Astrocyte (in vitro differentiated cells and primary cell): ENCODE results near the gene HMGA1. TPM values are rescaled to one million over a fixed set of nuclear protein-coding genes. Genes with fewer than 3 reads are reported as not detected.
"Not testable (repeated sequence)": the region's sequence is repeated elsewhere in the genome, so short reads cannot be mapped to it uniquely, and the experiment has no call there.

ENCODE experiments used
- DNase-seq: peaks from one replicate; pipeline ENCODE4 v3.0.0-alpha.2; 2010; ENCODE audit warnings: low read depth
- FAIRE-seq: peaks from 2 replicates; lab custom pipeline; 2011; peaks lifted over from hg19 to GRCh38; lab: Jason Lieb, UNC
- H2AFZ ChIP-seq: 2 replicates; pipeline ENCODE4 v1.6.0; 2012; ENCODE audit warnings: low read depth, low read length, inconsistent platforms
- H3K27ac ChIP-seq: 2 replicates; pipeline ENCODE4 v1.5.1; 2011; ENCODE audit warnings: low read depth, low read length, inconsistent platforms
- H3K27me3 ChIP-seq: 2 replicates; pipeline ENCODE4 v1.6.0; 2011; ENCODE audit warnings: low read length, inconsistent platforms; ENCODE audit not compliant: insufficient read depth
- H3K36me3 ChIP-seq: 2 replicates; pipeline ENCODE4 v1.5.1; 2011; ENCODE audit warnings: low read length, inconsistent platforms; ENCODE audit not compliant: insufficient read depth
- H3K4me1 ChIP-seq: 2 replicates; pipeline ENCODE4 v1.5.1; 2011; ENCODE audit warnings: low read length, inconsistent platforms; ENCODE audit not compliant: insufficient read depth
- H3K4me2 ChIP-seq: 2 replicates; pipeline ENCODE4 v1.6.0; 2012; ENCODE audit warnings: low read length, inconsistent platforms
- H3K4me3 ChIP-seq: 2 replicates; pipeline ENCODE4 v1.5.1; 2011; ENCODE audit warnings: low read depth, mild to moderate bottlenecking, low read length, inconsistent platforms; ENCODE audit not compliant: insufficient read depth
- H3K79me2 ChIP-seq: 2 replicates; pipeline ENCODE4 v1.6.0; 2012; ENCODE audit warnings: mild to moderate bottlenecking, low read length, inconsistent platforms; ENCODE audit not compliant: insufficient read depth
- H3K9ac ChIP-seq: 2 replicates; pipeline ENCODE4 v1.6.0; 2012; ENCODE audit warnings: mild to moderate bottlenecking, low read length, inconsistent platforms
- H3K9me3 ChIP-seq: 2 replicates; pipeline ENCODE4 v1.5.1; 2012; ENCODE audit warnings: low read depth, mild to moderate bottlenecking, low read length, inconsistent platforms; ENCODE audit not compliant: insufficient read depth
- H4K20me1 ChIP-seq: 2 replicates; pipeline ENCODE4 v1.6.0; 2012; ENCODE audit warnings: low read length, inconsistent platforms; ENCODE audit not compliant: insufficient read depth
- H3K27ac Mint-ChIP-seq: one replicate; pipeline ENCODE4 v1.8.0; 2021; ENCODE audit warnings: mild to moderate bottlenecking, mixed read lengths; ENCODE audit not compliant: unreplicated experiment
- H3K27me3 Mint-ChIP-seq: one replicate; pipeline ENCODE4 v1.8.0; 2021; ENCODE audit warnings: low read depth, mixed read lengths; ENCODE audit not compliant: unreplicated experiment
- H3K36me3 Mint-ChIP-seq: one replicate; pipeline ENCODE4 v1.8.0; 2021; ENCODE audit warnings: low read depth, mixed read lengths; ENCODE audit not compliant: unreplicated experiment
- H3K4me1 Mint-ChIP-seq: one replicate; pipeline ENCODE4 v1.8.0; 2021; ENCODE audit warnings: low read depth, mixed read lengths; ENCODE audit not compliant: unreplicated experiment
- H3K4me3 Mint-ChIP-seq: one replicate; pipeline ENCODE4 v1.8.0; 2021; ENCODE audit warnings: mild to moderate bottlenecking, moderate library complexity, mixed read lengths; ENCODE audit not compliant: unreplicated experiment
- H3K9me3 Mint-ChIP-seq: one replicate; pipeline ENCODE4 v1.8.0; 2021; ENCODE audit warnings: mild to moderate bottlenecking, mixed read lengths; ENCODE audit not compliant: unreplicated experiment
- EZH2 ChIP-seq: IDR thresholded peaks from 2 replicates; pipeline ENCODE4 v1.6.1; 2012; ENCODE audit warnings: mild to moderate bottlenecking, low read length, inconsistent platforms; ENCODE audit not compliant: insufficient read depth
- total RNA-seq: library from RNA; stranded (reverse); gene quantifications from 2 replicates; pipeline ENCODE4 v1.2.1, GENCODE V29; 2021
- TF ChIP-seq, protein P1 (sequence below): IDR thresholded peaks from 2 replicates; pipeline ENCODE4 v1.5.1; 2011; ENCODE audit warnings: low read depth, mild to moderate bottlenecking, inconsistent platforms, low read length, moderate library complexity; ENCODE audit not compliant: insufficient read depth

The HMGA1 gene
- total RNA-seq, 1 donor from 2014 or later, result 199 TPM

DNA sequence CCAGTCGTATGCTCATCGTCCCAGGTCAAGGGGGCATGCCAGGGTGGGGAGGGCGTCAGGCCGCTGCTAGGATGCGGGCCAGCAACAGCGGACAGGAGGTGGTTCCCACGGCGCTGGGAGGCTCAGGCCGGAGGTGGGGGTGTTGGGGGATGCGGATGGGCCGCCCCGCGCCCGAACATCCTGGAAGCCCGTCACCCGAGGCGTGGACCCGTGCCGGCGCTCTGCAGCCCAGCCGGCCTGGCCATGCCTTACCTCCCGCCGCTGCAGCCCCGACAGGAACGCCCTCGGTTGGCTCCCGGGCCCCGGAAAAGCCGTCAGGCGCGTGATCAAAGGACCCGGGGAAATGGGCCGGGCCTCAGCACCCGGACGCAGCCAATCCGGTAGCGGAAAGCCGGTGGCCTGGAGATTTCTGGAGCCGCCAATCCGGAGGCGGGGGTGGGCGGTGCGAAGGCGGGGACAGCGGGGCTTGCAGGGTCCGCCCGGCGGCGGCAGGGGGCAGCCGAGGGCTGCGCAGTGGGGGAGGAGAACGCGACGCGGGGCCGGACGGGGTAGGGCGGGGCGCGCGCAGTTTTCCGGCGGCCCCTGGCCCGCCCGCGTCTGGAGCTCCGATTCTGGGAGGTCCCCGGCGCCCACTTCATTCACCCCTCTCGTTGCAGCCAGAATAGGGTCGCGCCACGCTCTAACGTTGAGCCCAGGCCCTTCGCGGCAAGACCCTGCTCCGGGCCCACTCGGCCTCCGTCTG is 12.2 kb downstream of the HMGA1 start, which contains the start of gene SMIM29:
SMIM29 (minus strand) TSS at position 280 of the 742 bp plus-strand sequence. CDS start 1,215 bp downstream, outside the sequence.
- peak within 1 kb of the TSS; percentile 97 for H3K4me2 ChIP-seq
- Mint-ChIP-seq H3K36me3 (no peaks in the 10 kb centered on the region), H3K4me3 (peak within 1 kb of the TSS; percentile 96), H3K9me3 (peaks cover 1% of the 10 kb centered on the region), H3K27me3 (no peaks in the 10 kb centered on the region), H3K4me1 (peaks cover 11% of the 10 kb centered on the region), H3K27ac (peak within 1 kb of the TSS; percentile 77)
- H3K79me2 ChIP-seq, result peaks cover 18% of the 10 kb centered on the region
- H3K9ac ChIP-seq, result peak within 1 kb of the TSS; percentile 88
- H3K9me3 ChIP-seq, result no peaks in the 10 kb centered on the region
- no peak for TF ChIP-seq EZH2
- TF ChIP-seq, protein P1, sequence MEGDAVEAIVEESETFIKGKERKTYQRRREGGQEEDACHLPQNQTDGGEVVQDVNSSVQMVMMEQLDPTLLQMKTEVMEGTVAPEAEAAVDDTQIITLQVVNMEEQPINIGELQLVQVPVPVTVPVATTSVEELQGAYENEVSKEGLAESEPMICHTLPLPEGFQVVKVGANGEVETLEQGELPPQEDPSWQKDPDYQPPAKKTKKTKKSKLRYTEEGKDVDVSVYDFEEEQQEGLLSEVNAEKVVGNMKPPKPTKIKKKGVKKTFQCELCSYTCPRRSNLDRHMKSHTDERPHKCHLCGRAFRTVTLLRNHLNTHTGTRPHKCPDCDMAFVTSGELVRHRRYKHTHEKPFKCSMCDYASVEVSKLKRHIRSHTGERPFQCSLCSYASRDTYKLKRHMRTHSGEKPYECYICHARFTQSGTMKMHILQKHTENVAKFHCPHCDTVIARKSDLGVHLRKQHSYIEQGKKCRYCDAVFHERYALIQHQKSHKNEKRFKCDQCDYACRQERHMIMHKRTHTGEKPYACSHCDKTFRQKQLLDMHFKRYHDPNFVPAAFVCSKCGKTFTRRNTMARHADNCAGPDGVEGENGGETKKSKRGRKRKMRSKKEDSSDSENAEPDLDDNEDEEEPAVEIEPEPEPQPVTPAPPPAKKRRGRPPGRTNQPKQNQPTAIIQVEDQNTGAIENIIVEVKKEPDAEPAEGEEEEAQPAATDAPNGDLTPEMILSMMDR, result peak; percentile 30
- peak; percentile 84 for DNase-seq
- H3K4me3 ChIP-seq, result peak within 1 kb of the TSS; percentile 83
- H3K27me3 ChIP-seq, result no peaks in the 10 kb centered on the region
- H3K36me3 ChIP-seq, result no peaks in the 10 kb centered on the region
- H3K27ac ChIP-seq, result peak within 1 kb of the TSS; percentile 80
- peaks cover 2% of the 10 kb centered on the region for H4K20me1 ChIP-seq
- peaks cover 27% of the 10 kb centered on the region for H3K4me1 ChIP-seq
- no peak for FAIRE-seq
- H2AFZ ChIP-seq, result peak within 1 kb of the TSS; percentile 95

DNA sequence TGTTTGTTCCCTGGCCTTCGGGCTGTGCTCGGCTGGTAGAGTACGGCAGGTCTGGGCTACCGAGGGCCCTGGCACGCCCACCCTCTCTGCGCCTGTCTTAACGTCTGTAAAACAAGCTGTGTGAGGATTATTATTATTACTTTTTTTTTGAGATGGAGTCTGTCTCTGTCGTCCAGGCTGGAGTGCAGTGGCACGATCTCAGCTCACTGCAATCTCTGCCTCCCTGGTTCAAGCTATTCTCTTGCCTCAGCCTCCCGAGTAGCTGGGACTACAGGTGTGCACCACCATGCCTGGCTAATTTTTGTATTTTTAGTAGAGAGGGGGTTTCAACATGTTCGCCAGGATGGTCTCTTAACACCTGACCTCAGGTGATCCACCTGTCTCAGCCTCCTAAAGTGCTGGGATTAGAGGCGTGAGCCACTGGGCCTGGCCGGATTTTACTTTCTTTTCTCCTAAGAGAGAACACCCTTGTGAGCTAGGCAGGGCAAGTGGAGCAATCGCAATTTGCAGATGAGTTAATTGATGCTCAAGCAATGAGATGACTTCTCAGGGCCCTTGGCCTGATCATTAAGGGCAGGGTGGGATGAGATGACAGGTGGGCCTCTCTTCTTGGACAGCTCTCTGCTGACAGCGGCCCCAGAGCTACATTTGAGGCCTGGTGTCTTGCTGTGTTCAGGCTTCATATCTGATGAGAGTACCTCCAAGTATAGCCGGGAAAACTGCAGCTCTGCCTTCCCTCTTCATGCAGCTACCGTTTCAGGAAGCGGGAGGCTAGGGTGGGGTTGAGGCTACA is 13.0 kb downstream of the HMGA1 start:
- Histone ChIP-seq H4K20me1 (no peaks in the 10 kb centered on the region), H3K9me3 (no peaks in the 10 kb centered on the region), H3K4me1 (peaks cover 19% of the 10 kb centered on the region), H3K4me2 (peak overlapping the region; percentile 97), H3K27ac (peak overlapping the region; percentile 80), H3K36me3 (no peaks in the 10 kb centered on the region), H3K79me2 (peaks cover 18% of the 10 kb centered on the region), H3K27me3 (no peaks in the 10 kb centered on the region), H3K4me3 (peak overlapping the region; percentile 78), H3K9ac (peak overlapping the region; percentile 87), H2AFZ (peak overlapping the region; percentile 95)
- peaks cover 11% of the 10 kb centered on the region for H3K4me1 Mint-ChIP-seq
- no peaks in the 10 kb centered on the region for H3K36me3 Mint-ChIP-seq
- H3K9me3 Mint-ChIP-seq, result peaks cover 1% of the 10 kb centered on the region
- DNase-seq (no peak), FAIRE-seq (no peak)
- peak overlapping the region; percentile 84 for H3K4me3 Mint-ChIP-seq
- H3K27ac Mint-ChIP-seq, result peak overlapping the region; percentile 77
- TF ChIP-seq, protein P1, result no peak
- no peak for TF ChIP-seq EZH2
- no peaks in the 10 kb centered on the region for H3K27me3 Mint-ChIP-seq

DNA sequence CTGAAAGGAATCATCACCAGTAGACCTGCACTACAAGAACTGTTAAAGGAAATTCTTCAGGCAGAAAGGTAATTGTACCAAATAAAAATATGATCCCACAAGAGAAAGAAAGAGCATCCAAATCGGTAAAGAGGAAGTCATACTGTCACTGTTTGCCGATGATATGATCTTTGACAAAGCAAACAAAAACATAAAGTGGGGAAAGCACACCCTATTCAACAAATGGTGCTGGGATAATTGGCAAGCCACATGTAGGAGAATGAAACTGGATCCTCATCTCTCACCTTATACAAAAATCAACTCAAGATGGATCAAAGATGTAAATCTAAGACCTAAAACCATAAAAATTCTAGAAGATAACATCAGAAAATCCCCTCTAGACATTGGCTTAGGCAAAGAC is 15.7 kb downstream of the HMGA1 start:
- H3K4me1 Mint-ChIP-seq, H3K27ac ChIP-seq, H3K9me3 Mint-ChIP-seq: not testable (repeated sequence)

More for the DNA sequence above, 15.7 kb downstream of the HMGA1 start:
- H4K20me1 ChIP-seq, H2AFZ ChIP-seq, H3K27me3 Mint-ChIP-seq, H3K36me3 Mint-ChIP-seq, H3K4me1 ChIP-seq, H3K36me3 ChIP-seq, H3K27me3 ChIP-seq, H3K4me3 ChIP-seq, H3K9ac ChIP-seq, H3K27ac Mint-ChIP-seq, H3K9me3 ChIP-seq, FAIRE-seq, H3K4me3 Mint-ChIP-seq, DNase-seq, H3K4me2 ChIP-seq: not testable (repeated sequence)
- H3K79me2 ChIP-seq, result peaks cover 14% of the 10 kb centered on the region
